MV-4-11 (cell line): Measurements from ENCODE around the gene HSD3B7.

Source experiments
- DNase-seq: peaks from one replicate; lab custom pipeline; 2025; lab: John Stamatoyannopoulos, UW

Gene HSD3B7

GRCh38 chr16:31029272-31029671, 44.3 kb downstream of the HSD3B7 start:
- DNase-seq: no peak

- DNase-seq: no peak
Measured at GRCh38 chr16:31031276-31031675, 46.3 kb downstream of the HSD3B7 start.

GRCh38 chr16:31032736-31033708, 48.0 kb downstream of the HSD3B7 start, which contains the start of gene STX4:
TSS of gene STX4 (plus strand) at chr16:31033558. CDS start at chr16:31033806, 248 bp downstream.
- DNase-seq: peak; percentile 97

- DNase-seq: peak; percentile 76
Measured at GRCh38 chr16:31033709-31034492, 48.9 kb downstream of the HSD3B7 start.

GRCh38 chr16:31036691-31037090, 51.7 kb downstream of the HSD3B7 start:
- DNase-seq: peak; percentile 63
